Activated CD4-positive, alpha-beta T cell treated with anti-CD3 and anti-CD28 coated beads for 48 hours (primary cell): ENCODE measurements around the gene SLC49A4.

Experiments
- DNase-seq: peaks from one replicate; pipeline ENCODE4 v3.0.0-alpha.2; 2020

The SLC49A4 gene

DNA sequence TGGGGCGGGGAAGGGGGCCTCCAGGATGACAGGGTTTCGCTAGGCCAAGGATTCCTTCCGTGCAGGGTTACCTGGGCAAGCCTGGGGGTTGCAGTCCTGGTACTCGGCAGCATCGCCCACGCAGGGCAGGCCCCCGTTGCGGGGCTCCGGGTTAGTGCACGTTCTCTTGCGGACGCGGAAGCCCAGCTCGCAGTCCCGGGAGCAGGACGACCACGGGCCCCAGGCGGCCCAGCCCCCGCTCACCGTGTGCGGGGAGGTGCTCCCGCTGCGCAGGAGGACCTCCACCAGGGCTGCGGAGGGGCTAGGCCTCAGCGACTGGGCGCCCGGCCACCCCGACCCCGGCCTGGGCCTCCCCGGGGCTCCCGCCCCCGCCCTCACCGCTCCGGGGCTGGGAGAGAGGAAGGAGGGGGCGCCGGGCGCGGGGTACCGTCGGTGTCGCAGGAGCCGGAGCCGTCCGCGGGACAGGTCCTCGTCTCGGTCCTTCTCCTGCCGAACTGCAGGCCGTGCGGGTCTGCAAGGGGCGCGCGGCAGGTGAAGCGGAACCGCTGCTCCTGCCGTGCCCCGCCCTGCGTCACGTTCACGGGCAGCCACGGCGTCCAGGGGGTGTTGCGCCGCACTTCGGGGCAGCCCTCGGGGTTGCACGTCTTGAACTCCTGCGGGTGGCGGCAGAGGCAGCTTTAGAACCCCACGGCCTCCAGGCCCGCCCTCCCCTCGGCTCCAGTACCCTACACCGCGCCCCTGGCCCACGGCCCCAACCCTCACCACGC is 118.1 kb downstream of the SLC49A4 start:
- DNase-seq: no peak

DNA sequence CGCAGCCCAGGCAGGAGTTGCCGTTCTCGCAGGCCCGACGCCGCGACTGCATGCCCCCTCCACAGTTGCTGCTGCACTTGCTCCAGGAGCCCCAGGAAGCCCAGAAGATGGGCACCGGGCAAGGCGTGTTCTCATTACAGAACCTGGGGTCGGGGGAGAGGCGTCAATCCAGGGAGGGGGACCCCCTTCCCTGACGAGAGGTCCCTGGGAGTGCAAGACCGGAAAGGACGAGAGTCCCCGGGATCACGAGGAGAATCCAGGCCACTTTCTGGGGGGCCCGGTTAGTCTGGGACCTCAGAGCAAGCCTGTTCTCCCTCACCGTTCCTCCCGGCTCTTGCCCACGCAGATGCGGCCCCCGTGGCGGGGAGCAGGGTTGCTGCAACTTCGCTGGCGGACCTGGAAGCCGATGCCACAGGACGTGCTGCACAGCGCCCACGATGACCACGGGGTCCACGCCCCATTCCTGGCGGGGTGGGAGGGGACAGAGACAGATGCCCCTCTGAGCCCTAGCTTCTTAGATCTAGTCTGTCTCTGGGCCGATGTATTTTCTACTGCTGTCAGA is 118.8 kb downstream of the SLC49A4 start:
- DNase-seq: no peak

DNA sequence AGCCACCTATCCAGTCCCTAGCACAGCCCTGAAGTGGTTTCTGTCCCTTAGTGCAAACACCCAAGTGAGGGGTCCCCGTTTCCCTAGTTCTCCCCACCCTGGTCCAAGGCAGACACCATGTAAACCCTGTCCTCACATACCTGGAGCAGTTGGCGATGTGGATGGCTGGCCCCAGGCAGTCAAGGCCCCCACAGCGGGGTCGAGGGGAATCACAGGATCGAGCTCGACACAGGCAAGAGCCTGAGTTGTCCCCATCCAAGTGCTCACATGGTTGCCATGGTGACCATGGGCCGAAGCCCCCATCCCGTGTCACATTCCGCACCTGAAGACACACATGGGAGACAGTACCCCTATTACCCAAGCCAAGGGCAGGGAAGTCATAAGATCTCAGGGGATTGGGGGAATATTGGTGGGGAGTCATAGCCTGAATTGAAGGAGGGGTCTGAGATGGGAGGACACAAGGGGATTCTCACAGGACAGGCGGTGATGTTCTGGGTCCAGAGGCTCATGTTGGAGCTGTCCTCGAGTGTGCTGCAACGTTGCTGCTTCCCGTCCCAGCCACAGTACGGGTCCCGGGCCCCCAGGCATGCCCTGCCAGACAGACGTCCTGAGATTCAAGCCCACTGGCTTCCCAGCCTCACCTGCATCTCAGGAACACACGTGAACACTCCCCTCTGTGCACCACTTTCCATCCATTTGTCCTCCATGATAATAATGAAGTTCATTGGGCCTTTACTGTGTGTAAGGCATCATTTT is 120.6 kb downstream of the SLC49A4 start:
- no peak for DNase-seq

- DNase-seq: no peak
Observed at GRCh38 chr3:122916084-122916483, 121.2 kb downstream of the SLC49A4 start.

GRCh38 chr3:122916580-122916979 is 121.7 kb downstream of the SLC49A4 start:
- DNase-seq: no peak

DNA sequence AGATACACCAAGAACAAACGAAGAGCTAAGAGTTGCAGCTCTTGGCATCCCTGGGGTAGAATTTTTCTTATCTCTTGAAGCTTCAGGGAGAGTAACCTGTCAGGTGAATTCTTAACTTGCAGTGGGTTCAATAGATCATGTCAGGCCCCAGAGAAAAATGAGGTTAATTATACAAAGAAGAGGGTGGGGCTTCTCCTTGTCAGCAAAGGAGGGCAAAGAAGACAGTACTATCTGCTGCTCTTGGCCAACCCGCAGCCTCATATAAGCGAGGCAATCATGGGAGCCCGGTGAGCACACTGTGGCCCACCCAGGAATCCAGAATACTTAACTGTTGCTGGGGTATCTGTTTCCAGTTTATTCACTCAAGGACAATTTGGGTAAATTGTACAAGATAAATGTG is 122.5 kb downstream of the SLC49A4 start:
- no peak for DNase-seq

DNA sequence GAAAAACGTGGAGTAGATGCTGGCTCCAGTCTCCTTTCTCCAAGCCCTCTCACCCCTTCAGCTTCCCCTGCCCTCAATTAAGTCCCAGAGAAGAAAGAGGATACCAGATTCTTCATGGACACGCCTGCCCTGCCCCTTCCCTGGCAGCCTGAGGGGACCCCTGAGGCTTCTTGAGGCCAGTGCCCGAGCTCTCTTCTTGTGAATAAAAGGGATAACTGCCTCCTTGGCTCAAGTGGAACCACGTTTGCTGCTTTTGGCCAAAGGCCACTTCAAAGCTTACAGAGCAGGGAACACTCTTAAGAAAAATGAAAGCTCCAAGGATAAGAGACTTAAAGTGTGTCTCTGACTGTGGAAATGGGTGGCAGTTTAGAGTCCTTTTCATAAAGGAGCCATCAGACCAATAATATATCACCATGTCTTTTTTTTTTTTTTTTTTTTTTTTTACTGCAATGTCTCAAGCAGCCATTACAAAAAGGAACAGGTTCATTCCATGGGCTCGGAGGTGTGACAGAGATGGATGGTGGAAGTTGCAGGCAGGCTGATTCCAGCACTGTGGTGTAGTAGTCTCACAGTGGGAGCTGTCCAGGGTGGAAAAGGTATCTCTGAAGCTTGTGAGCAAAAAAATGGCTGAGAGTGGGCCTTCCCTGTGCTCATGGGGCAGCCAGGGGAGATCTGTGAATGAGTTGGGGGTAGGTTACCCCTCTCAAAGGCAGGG is 123.9 kb downstream of the SLC49A4 start:
- no peak for DNase-seq

- no peak for DNase-seq
Observed at GRCh38 chr3:122919291-122919610, 124.4 kb downstream of the SLC49A4 start.

DNA sequence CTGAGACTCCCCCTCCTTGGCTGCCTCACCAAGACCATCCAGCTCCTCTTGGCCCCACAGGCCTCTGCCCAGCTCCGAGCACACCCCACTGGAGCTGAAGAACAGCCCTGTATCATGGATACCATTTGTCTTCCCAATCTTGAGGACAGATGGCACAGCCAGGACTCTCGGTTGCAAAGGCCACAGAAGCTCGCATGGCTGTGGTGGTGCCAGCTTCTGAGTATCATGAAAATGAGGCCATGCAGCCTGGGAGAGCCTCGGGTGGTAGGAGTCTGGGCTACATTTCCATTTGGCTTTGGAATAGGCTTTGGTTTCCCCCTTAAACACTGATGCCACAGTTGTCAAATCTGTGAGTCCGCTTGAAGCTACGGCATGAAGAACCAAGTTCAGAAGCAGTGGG is 126.1 kb downstream of the SLC49A4 start:
- no peak for DNase-seq

GRCh38 chr3:122921791-122922651 is 127.2 kb downstream of the SLC49A4 start:
- DNase-seq: peak; percentile 62

- no peak for DNase-seq
Observed at GRCh38 chr3:122923611-122924010, 128.7 kb downstream of the SLC49A4 start.

- no peak for DNase-seq
Observed at GRCh38 chr3:122924056-122924455, 129.2 kb downstream of the SLC49A4 start.

GRCh38 chr3:122925756-122926155 is 130.9 kb downstream of the SLC49A4 start:
- no peak for DNase-seq

- no peak for DNase-seq
Observed at GRCh38 chr3:122926322-122926721, 131.5 kb downstream of the SLC49A4 start.

DNA sequence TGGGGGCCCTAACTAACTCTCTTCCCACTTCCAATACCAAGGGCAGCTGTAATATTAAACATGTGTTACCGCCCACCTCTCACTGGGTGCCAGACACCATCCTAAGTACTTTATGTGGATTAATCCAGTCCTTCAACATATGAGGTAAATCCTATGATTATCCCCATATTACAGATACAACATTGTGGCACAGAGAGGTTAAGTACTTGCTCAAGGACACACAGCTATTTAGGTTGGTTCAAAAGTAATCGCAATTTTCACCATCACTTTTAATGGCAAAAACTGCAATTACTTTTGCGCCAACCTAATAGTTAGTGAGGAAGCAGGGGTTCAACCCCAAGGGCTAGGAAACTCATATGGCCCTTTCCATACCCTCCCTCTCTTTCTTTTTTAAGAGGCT is 131.9 kb downstream of the SLC49A4 start:
- no peak for DNase-seq

DNA sequence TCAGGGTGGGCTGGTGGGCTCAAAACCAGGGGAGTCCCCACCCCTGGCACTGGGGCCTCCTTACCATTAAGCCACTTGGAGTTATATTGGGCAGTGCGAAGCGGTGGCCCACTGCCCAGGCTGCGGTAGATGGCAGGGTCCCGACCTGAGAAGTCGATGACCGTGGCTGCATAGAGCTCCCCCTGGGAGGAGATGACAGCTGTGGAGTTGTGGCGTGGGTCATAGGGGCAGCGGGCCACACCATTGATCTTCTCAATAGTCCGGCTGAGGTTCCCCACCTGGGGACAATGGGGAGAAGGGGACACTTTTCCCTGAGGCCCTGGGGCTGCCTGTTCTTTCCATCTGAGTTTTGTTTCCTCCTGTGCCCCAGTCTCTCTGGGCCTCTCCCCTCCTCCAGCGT is 132.9 kb downstream of the SLC49A4 start:
- DNase-seq: no peak

DNA sequence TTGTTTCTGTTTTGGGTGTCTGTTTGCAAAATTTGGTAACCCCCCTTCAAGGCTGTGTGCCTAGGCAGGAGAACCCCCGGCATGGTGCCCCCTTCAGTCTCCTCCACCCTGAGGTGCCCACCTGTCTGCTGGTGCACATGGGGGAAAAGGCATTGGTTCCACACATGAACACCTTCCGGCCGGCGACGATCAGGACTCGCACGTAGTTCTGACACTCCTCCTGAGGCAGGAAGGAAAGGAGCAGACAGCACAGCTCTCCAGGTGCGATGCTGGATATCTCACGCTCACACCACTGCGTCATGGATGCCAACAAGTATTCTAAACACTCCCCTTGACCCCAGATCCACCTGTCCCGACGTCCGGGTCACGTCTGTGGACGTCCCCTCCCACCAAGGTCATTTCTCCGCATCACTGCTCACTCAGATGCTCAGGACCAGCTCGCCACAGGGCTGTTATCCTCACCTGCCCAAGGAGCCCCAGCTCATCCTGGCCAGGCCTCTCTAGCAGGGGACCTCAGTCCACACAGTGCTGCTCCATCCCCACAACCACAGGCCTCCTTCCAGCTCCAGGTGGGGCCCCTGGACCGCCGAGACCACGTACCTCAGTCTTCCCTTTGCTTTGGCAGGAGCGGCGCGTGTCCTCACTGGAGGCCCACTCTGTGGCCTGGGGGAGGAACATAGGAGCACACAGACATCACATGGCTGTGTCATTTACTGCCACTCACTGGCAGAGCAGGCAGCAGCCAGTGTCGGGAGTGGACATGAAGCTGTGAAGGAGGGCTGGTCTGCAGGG is 133.7 kb downstream of the SLC49A4 start:
- no peak for DNase-seq

DNA sequence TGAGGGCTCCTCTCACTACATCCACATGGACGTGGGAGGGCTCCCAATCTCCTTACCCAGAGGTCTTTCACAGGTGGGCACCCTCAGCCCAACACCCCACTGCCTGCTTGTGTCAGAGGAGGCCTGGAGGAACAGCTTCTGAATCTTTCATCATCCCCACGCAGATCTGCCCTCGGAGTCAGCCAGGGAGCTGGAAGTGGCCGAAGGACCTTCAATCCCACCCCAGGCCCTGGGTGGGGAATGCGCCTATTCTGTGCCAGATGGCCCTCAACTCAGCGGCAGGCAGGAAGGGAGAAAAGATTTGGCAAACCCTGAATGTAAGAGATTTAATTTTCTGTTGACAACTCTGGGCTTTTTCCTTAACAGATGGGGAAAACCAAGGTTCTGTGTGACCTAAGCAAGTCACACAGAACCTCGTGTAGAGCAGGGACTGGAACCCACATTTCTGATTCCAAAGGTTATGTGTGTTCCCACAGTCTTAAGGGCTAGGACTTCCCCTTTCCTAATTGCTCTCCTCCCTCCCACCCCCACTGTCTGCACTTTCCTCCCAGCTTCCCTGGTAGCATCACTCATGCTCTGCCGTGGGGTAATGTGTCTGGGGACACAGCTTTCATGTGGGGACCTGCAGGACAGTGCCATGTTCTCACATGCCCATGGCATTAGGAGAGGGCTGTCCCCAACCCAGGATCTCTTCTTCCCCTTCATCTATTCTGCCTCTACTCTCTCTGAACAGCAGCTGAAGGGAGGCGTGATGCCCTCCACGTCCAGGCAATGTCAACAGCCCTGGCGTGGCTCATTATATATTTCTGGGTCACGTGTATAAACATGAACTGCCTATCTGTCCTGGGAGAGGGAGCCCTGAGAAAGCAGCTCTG is 134.6 kb downstream of the SLC49A4 start:
- DNase-seq: no peak

DNA sequence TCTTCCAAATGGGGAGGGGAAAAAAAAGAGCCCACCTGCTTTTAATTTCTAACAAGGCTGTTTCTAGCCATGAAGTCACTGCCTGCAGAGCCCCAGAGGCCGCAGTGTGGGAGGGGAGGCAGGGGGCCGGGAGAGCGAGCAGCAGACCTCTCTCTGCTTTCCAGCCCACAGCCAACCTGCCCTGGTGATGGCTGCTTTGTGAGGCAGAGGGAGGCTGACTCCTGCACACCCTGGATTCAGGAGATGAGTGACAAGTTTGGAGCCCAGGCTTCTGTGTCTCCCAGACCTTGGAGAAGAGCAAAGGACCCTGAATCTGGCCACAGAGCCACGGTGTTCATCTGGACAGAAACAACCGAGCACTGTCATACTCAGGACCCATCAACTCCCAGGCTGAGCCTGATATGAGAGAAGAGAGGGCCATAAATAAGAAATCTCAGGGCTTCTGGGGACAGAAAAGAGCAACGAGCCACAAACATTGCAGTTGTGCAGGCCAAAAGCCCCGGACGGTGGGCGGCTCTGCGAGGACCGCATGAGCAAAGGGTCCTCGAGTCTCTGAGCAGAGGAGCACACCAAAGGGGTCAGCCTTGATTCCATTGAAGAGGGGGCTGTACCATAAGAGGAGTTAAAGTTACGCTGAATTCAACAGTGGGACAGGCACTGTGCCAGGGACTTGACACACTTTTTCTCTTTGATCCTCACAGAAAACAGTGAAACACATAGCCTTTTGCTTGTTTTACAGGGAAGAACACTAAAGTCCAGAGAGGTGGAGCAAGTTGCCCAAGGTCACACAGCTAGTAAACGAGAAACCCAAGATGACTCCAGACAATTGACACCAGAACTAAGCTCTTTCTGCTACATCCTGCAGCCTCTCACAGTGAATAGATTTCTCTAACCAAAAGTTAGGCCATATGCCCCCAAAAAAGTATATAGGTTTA is 135.5 kb downstream of the SLC49A4 start:
- no peak for DNase-seq
